HCT116 (cell line): ENCODE measurements around the gene CALML4. TPM values are rescaled to one million over a fixed set of nuclear protein-coding genes. Genes with fewer than 3 reads are reported as not detected.
A peak's percentile ranks its signal among the peaks of the same experiment; 100 is the strongest.

ENCODE experiments used
- ATAC-seq: fragments of 200-7000 bp; cut with Tn5 transposase; 2 replicates; pipeline ENCODE4 v1.9.1; 2020; ENCODE audit warnings: mild to moderate bottlenecking, moderate library complexity
- BruUV-seq: library from RNA; stranded (reverse); fragments of 400-500 nt; replicated peaks from 2 replicates; lab custom pipeline; 2021; lab: Mats Ljungman, UMichigan
- CTCF ChIA-PET: fragments of 300-600 bp; sonication (Branson Sonifier 250); formaldehyde crosslinking; loops from one replicate; lab custom pipeline; 2021; ENCODE audit warnings: antibody characterized with exemption; lab: Charles Lee
- POLR2A ChIA-PET: fragments of 300-600, 350-600 bp; sonication (Branson Sonifier 250); formaldehyde crosslinking; loops from one replicate; lab custom pipeline; 2021; ENCODE audit warnings: antibody characterized with exemption; lab: Charles Lee
- RAD21 ChIA-PET, 2 experiments: fragments of 300-600 bp; sonication (Branson Sonifier 250); formaldehyde crosslinking; loops; one replicate each; lab custom pipeline; 2023; ENCODE audit warnings: low total read pairs in 2 of 2; ENCODE audit not compliant: uncharacterized antibody in 2 of 2, unreplicated experiment in 2 of 2, low non-redundant PET in 1 of 2; lab: Charles Lee
- DNase-seq: peaks from one replicate; pipeline ENCODE4 v3.0.0-alpha.2; 2010; ENCODE audit warnings: low read depth, low spot score
- H2AFZ ChIP-seq: fragments of 200-600 bp; shearing (Covaris generic), sonication (generic); 2 replicates; pipeline ENCODE4 v1.6.1; 2017; ENCODE audit warnings: low read depth, mixed run types, mixed read lengths, antibody characterized with exemption, low read length; ENCODE audit not compliant: poor library complexity, severe bottlenecking
- H3K27ac ChIP-seq: 2 replicates; pipeline ENCODE4 v1.5.1; 2012; ENCODE audit warnings: low read depth, low read length
- H3K27me3 ChIP-seq: fragments of 200-600 bp; sonication (generic); 2 replicates; pipeline ENCODE4 v1.6.1; 2016; ENCODE audit warnings: mixed run types, low read length, mixed read lengths; ENCODE audit not compliant: insufficient read depth
- H3K36me3 ChIP-seq, 2 experiments: fragments of 200-500 bp in 1 of 2; fragments of 200-600 bp in 1 of 2; sonication (Bioruptor generic) in 1 of 2; sonication (generic) in 1 of 2; 2 replicates each; pipeline versions ENCODE4 v1.5.1 to v1.6.1; 2014 to 2016; ENCODE audit warnings: low read length in 2 of 2, inconsistent platforms in 1 of 2, mixed read lengths in 1 of 2, mixed run types in 1 of 2; ENCODE audit not compliant: insufficient read depth in 2 of 2, control insufficient read depth in 1 of 2
- H3K4me1 ChIP-seq, 2 experiments: fragments of 200-600 bp in 1 of 2; sonication (generic) in 1 of 2; 2 replicates each; pipeline versions ENCODE4 v1.5.1 to v1.6.1; 2012 to 2017; ENCODE audit warnings: low read length in 2 of 2, inconsistent platforms in 1 of 2, mild to moderate bottlenecking in 1 of 2, mixed read lengths in 1 of 2, mixed run types in 1 of 2, moderate library complexity in 1 of 2; ENCODE audit not compliant: insufficient read depth in 2 of 2, control insufficient read depth in 1 of 2
- H3K4me2 ChIP-seq: fragments of 200-600 bp; sonication (generic); 2 replicates; pipeline ENCODE4 v1.6.1; 2017; ENCODE audit warnings: mixed run types, low read length, mixed read lengths
- H3K4me3 ChIP-seq, 2 experiments: fragments of 200-600 bp in 1 of 2; sonication (generic) in 1 of 2; replicated peaks in 1 of 2; 2 replicates each; pipeline ENCODE4 v1.5.1; 2011 to 2016; ENCODE audit warnings: low read length in 2 of 2, control low read depth in 1 of 2, low read depth in 1 of 2, mild to moderate bottlenecking in 1 of 2, mixed read lengths in 1 of 2, mixed run types in 1 of 2
- H3K79me2 ChIP-seq: fragments of 200-600 bp; sonication (generic); 2 replicates; pipeline ENCODE4 v1.6.1; 2017; ENCODE audit warnings: mild to moderate bottlenecking, mixed run types, low read length, moderate library complexity, mixed read lengths; ENCODE audit not compliant: insufficient read depth
- H3K9ac ChIP-seq: fragments of 200-600 bp; sonication (generic); 2 replicates; pipeline ENCODE4 v1.6.1; 2016; ENCODE audit warnings: low read length, mixed read lengths
- H3K9me2 ChIP-seq: fragments of 200-600 bp; sonication (generic), shearing (Covaris generic); 2 replicates; pipeline ENCODE4 v1.6.1; 2017; ENCODE audit warnings: mixed run types, mild to moderate bottlenecking, moderate library complexity; ENCODE audit not compliant: insufficient read depth
- H3K9me3 ChIP-seq, 2 experiments: fragments of 200-500 bp in 1 of 2; fragments of 200-600 bp in 1 of 2; sonication (Bioruptor generic) in 1 of 2; sonication (generic) in 1 of 2; 2 replicates each; pipeline ENCODE4 v1.6.1; 2014 to 2017; ENCODE audit warnings: low read length in 2 of 2, mixed read lengths in 2 of 2, inconsistent platforms in 1 of 2, low read depth in 1 of 2, mild to moderate bottlenecking in 1 of 2, mixed run types in 1 of 2, moderate library complexity in 1 of 2; ENCODE audit not compliant: control insufficient read depth in 1 of 2, insufficient read depth in 1 of 2
- H4K20me1 ChIP-seq: fragments of 200-600 bp; sonication (generic), shearing (Covaris generic); 2 replicates; pipeline ENCODE4 v1.6.1; 2017; ENCODE audit warnings: mixed run types, mild to moderate bottlenecking, moderate library complexity; ENCODE audit not compliant: insufficient read depth
- CBX3 ChIP-seq: IDR thresholded peaks from 2 replicates; pipeline ENCODE4 v1.6.1; 2012; ENCODE audit warnings: low read depth
- EZH2phosphoT487 ChIP-seq: fragments of 200-600 bp; IDR thresholded peaks from 2 replicates; pipeline ENCODE4 v1.6.1; 2018; ENCODE audit warnings: antibody characterized with exemption, borderline replicate concordance
- POLR2A ChIP-seq: IDR thresholded peaks from 2 replicates; pipeline ENCODE4 v1.7.0; 2011; ENCODE audit warnings: borderline replicate concordance; ENCODE audit not compliant: insufficient read depth, insufficient read length; ENCODE audit errors: extremely low read depth
- POLR2AphosphoS5 ChIP-seq: IDR thresholded peaks from 2 replicates; pipeline ENCODE4 v1.6.1; 2011; ENCODE audit warnings: mild to moderate bottlenecking, low read depth, low read length, moderate library complexity
- RAD21 ChIP-seq: IDR thresholded peaks from 2 replicates; pipeline ENCODE4 v1.6.1; 2012; ENCODE audit warnings: low read depth, mild to moderate bottlenecking
- SRF ChIP-seq: IDR thresholded peaks from 2 replicates; pipeline ENCODE4 v1.6.1; 2012; ENCODE audit warnings: low read depth
- ZFX ChIP-seq: fragments of 450-650 bp; IDR thresholded peaks from 2 replicates; pipeline ENCODE4 v1.6.1; 2017
- ZNF274 ChIP-seq: fragments of 200-500 bp; sonication (Bioruptor generic); IDR thresholded peaks from 2 replicates; pipeline ENCODE4 v1.6.1; 2014; ENCODE audit warnings: mild to moderate bottlenecking, low read depth, low read length, inconsistent platforms
- intact Hi-C: fragments of 100-400 bp; cut with micrococcal nuclease; formaldehyde crosslinking; loops from 2 replicates; pipeline ENCODE4 v1.10.0; 2022
- total RNA-seq: library from RNA; stranded (reverse); gene quantifications from one replicate; pipeline ENCODE4 v1.2.1, GENCODE V29; 2021; ENCODE audit not compliant: unreplicated experiment
- TF ChIP-seq, protein P1 (sequence below): IDR thresholded peaks from 2 replicates; pipeline ENCODE4 v1.6.1; 2012; ENCODE audit warnings: low read depth
- TF ChIP-seq, protein P2 (sequence below), 3 experiments: fragments of 200-600 bp in 1 of 3; sonication (generic) in 1 of 3; IDR thresholded peaks in 2 of 3; conservative IDR thresholded peaks in 1 of 3; 2 replicates each; pipeline ENCODE4 v1.5.1; 2012 to 2017; ENCODE audit warnings: low read depth in 2 of 3, low read length in 2 of 3, antibody characterized with exemption in 1 of 3, borderline replicate concordance in 1 of 3, control low read depth in 1 of 3, mild to moderate bottlenecking in 1 of 3, mixed read lengths in 1 of 3, mixed run types in 1 of 3, moderate library complexity in 1 of 3; ENCODE audit not compliant: insufficient read depth in 1 of 3

CALML4 gene
- total RNA-seq, 1 experiment from 2014 or later = 8.5 TPM

DNA sequence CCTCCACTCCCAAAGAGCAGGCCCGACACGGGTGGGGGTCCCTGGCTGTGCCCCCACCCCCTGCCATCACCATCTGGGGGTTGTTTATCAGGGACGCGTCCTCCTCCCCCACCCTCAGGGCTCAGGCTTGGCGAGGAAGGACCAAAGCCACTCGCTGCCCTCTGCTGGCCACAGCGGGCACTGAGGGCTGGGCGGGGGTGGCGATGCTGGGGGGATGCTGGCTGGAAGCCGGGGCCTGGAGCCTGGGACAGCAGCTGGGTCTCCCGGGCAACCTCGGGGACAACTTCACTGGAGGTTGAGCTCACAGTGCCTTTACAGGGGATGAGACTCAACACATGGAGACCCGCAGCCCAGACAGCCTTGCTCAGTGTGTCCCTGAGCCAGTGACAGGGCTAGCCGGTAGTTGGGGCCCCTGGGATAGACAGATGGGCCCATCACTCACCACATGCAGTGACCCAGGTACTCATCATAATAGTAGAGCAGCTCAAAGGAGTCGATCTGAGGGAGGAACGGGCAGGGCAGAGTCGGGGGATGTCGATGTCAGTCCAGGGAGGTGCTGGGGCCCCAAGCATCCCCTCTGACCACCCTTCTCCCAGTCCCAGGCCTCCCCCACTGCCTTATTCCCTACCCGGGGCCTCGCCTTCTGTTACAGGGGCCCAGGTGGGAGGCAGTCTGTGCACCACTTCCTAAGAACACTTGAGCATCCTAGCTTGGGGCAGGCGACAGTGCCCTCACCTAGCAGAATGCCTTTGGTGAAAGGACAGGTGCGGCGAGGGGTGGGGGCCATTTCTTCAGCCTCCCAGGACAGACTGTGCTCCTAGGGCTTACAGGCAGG, 5.9 kb upstream of the CALML4 start:
- H3K36me3 ChIP-seq = no peaks in the 10 kb centered on the region; a peak in 2 of 4 replicates
- no peaks in the 10 kb centered on the region for H3K27me3 ChIP-seq
- no TSS peak for BruUV-seq
- H3K9me3 ChIP-seq = no peaks in the 10 kb centered on the region
- intact Hi-C loops = loop anchor here (5.0 kb wide), 1 partner anchor 349 kb away; no protein-coding TSS in a partner anchor
- H4K20me1 ChIP-seq = peaks cover 5% of the 10 kb centered on the region; the same call in 1 of the 2 replicates
- peaks cover 0 to 7% of the 10 kb centered on the region in 2 experiments; a peak in 2 of 4 replicates for H3K4me1 ChIP-seq
- ChIA-PET POLR2A (no interaction called here), CTCF (interaction anchor here (1.3 kb wide), 1 partner anchor 9 kb away, joined by 3 read pairs; no protein-coding TSS in a partner anchor)
- DNase-seq = no peak
- H3K9ac ChIP-seq = no peak overlapping the region
- TF ChIP-seq POLR2AphosphoS5 = no peak
- no peak for TF ChIP-seq CBX3
- no peak for TF ChIP-seq POLR2A
- TF ChIP-seq EZH2phosphoT487 = no peak
- TF ChIP-seq, protein P1, sequence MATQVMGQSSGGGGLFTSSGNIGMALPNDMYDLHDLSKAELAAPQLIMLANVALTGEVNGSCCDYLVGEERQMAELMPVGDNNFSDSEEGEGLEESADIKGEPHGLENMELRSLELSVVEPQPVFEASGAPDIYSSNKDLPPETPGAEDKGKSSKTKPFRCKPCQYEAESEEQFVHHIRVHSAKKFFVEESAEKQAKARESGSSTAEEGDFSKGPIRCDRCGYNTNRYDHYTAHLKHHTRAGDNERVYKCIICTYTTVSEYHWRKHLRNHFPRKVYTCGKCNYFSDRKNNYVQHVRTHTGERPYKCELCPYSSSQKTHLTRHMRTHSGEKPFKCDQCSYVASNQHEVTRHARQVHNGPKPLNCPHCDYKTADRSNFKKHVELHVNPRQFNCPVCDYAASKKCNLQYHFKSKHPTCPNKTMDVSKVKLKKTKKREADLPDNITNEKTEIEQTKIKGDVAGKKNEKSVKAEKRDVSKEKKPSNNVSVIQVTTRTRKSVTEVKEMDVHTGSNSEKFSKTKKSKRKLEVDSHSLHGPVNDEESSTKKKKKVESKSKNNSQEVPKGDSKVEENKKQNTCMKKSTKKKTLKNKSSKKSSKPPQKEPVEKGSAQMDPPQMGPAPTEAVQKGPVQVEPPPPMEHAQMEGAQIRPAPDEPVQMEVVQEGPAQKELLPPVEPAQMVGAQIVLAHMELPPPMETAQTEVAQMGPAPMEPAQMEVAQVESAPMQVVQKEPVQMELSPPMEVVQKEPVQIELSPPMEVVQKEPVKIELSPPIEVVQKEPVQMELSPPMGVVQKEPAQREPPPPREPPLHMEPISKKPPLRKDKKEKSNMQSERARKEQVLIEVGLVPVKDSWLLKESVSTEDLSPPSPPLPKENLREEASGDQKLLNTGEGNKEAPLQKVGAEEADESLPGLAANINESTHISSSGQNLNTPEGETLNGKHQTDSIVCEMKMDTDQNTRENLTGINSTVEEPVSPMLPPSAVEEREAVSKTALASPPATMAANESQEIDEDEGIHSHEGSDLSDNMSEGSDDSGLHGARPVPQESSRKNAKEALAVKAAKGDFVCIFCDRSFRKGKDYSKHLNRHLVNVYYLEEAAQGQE = no peak
- TF ChIP-seq RAD21 = peak; percentile 66
- TF ChIP-seq, protein P2, sequence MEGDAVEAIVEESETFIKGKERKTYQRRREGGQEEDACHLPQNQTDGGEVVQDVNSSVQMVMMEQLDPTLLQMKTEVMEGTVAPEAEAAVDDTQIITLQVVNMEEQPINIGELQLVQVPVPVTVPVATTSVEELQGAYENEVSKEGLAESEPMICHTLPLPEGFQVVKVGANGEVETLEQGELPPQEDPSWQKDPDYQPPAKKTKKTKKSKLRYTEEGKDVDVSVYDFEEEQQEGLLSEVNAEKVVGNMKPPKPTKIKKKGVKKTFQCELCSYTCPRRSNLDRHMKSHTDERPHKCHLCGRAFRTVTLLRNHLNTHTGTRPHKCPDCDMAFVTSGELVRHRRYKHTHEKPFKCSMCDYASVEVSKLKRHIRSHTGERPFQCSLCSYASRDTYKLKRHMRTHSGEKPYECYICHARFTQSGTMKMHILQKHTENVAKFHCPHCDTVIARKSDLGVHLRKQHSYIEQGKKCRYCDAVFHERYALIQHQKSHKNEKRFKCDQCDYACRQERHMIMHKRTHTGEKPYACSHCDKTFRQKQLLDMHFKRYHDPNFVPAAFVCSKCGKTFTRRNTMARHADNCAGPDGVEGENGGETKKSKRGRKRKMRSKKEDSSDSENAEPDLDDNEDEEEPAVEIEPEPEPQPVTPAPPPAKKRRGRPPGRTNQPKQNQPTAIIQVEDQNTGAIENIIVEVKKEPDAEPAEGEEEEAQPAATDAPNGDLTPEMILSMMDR (IDR thresholded peaks at IDR 0.05 in 2 of 3, conservative IDR thresholded peaks at IDR 0.05 in 1 of 3; ENCODE audit: borderline replicate concordance in 1 of 3, insufficient read depth in 1 of 3, low read depth in 2 of 3, low read length in 2 of 3) = peak; percentile 52 to 91 (median 85); a peak in 5 of 6 replicates
- TF ChIP-seq ZNF274 = no peak
- TF ChIP-seq SRF = no peak
- no peak for TF ChIP-seq ZFX
- TF ChIP-seq, all 23 proteins: peak for 2
- Histone ChIP-seq H3K4me2 (no peak overlapping the region), H2AFZ (no peak overlapping the region), H3K4me3 (no peak overlapping the region), H3K9me2 (no peaks in the 10 kb centered on the region), H3K27ac (no peak overlapping the region; the same call in 1 of the 2 replicates), H3K79me2 (peaks cover 66% of the 10 kb centered on the region)
- RAD21 ChIA-PET = no interaction called here
- ATAC-seq = peak; percentile 89
